Lung microvascular endothelial cell (primary cell): ENCODE measurements around the gene SNTA1. TPM values are rescaled to one million over a fixed set of nuclear protein-coding genes. Genes with fewer than 3 reads are reported as not detected.
"Not testable (repeated sequence)": the region's sequence is repeated elsewhere in the genome, so short reads cannot be mapped to it uniquely, and the experiment has no call there.

ENCODE experiments used
- DNase-seq, 2 donors: peaks; one replicate each; pipeline versions ENCODE4 v3.0.0 to v3.0.0-alpha.2; 2010; ENCODE audit warnings: low read depth in 2 of 2
- total RNA-seq: library from RNA; depleted of rRNA; stranded (reverse); fragments of >200 nt; gene quantifications from 2 replicates; pipeline ENCODE4 v1.2.1, GENCODE V29; 2014

Gene SNTA1
- total RNA-seq, 1 donor from 2014 or later, result 5.4 TPM

- DNase-seq, result no peak
Observed at GRCh38 chr20:33465481-33466302, 22.1 kb upstream of the SNTA1 start.

DNA sequence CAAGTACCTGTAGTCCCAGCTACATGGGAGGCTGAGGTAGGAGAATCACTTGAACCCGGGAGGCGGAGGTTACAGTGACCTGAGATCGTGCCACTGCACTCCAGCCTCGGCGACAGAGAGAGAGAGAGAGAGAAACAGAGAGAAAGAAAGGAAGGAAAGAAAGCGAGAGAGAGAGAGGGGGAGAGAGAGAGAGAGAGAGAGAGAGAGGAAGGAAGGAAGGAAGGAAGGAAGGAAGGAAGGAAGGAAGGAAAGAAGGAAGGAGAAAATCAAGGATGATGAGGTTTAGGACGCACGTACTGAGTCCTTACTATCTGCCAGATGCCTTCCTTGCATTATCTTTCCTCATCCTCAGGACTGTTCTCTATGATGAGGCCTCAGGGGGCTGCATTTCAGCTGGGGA is 21.2 kb upstream of the SNTA1 start:
- not testable (repeated sequence) for DNase-seq

- no peak for DNase-seq
Observed at GRCh38 chr20:33463332-33464101, 20.0 kb upstream of the SNTA1 start.

DNA sequence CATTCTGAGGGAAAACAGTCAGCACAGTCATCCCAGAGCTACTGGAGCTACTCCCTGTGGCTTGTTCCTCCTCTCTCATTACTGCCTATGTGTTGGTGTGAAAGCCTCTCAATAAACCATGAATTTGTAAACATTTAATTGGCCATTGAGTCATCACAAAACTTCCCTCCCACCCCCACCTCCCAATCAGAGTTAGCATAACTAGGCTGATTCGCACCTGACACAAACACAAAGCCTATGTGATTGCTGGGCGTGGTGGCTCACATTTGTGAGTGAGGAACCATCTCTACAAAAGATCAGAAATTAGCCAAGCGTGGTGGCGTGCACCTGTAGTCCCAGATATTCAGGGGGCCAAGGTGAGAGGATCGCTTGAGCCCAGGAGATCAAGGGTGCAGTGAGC is 17.1 kb upstream of the SNTA1 start:
- no peak for DNase-seq

- DNase-seq, result no peak
Observed at GRCh38 chr20:33459599-33459998, 16.0 kb upstream of the SNTA1 start.

- peak; percentile 80 to 88 for DNase-seq
Observed at GRCh38 chr20:33456916-33457642, 13.5 kb upstream of the SNTA1 start.

GRCh38 chr20:33450867-33451266 is 7.3 kb upstream of the SNTA1 start:
- DNase-seq, result peak; percentile 26 to 45

DNA sequence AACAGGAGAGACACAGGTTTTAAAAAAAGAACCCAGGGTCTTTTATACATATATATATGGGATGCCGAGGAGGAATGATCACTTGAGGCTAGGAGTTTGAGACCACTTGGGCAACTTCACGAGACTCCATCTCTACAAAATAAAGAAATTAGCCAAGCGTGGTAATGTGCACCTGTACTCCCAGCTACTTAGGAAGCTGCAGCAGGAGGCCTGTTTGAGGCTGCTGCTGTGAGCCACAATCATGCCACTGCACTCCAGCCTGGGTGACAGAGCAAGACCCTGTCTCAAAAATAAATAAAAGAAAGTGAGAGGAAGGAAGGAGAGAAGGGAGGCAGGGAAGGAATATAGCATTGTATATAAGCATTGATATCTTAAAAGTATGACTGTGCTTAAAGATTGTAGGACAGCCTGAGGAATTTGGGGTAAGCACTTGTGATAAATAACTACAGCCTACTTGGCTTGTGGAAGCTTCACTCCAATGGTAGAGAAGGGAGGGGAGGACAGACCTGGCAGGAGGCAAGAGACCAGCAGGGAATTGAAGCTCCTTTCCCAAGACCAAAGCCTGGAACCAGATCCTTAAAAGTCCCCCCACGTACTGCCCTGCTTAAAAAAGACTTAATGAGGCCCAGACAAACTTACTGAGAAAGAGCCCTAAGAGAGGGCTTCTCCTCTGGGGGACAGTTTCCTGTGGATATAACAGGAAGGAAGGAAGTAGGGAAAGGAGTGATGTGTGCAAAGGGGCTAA is 2.5 kb upstream of the SNTA1 start:
- DNase-seq, result no peak

DNA sequence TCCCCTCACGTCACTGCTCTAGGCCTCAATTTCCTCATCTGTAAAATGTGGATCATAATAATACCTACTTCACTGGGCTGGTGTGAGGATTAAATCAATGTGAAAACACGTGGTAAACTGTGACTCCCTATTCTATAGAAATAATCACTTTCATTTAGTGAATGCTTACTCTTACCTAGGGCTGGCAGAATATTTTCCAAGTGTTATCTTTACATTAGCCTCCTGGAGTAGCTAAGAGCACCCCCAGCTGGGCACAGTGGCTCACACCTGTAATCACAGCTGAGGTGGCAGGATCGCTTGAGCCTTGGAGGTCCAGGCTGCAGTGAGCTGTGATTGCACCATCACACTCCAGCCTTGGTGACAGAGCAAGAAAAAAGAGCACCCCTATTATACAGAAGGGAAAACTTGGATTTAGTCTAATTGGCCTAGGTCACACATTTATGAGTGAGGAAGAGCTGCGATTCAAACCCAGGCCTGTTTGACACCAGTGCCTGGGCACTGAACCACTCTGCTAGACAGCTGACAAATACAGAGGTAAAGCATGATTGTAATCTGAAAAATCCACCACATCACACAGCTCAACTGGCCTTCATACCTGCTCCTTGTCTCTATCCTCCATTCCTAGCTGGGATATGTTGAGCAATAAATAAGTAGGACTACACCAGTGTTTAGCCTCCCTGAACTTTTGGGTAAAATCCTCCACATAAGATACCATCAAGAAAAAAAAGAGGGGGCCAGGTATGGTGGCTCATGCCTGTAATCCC is 1.4 kb upstream of the SNTA1 start:
- DNase-seq, result peak in 1 of 2 donors; percentile 24

DNA sequence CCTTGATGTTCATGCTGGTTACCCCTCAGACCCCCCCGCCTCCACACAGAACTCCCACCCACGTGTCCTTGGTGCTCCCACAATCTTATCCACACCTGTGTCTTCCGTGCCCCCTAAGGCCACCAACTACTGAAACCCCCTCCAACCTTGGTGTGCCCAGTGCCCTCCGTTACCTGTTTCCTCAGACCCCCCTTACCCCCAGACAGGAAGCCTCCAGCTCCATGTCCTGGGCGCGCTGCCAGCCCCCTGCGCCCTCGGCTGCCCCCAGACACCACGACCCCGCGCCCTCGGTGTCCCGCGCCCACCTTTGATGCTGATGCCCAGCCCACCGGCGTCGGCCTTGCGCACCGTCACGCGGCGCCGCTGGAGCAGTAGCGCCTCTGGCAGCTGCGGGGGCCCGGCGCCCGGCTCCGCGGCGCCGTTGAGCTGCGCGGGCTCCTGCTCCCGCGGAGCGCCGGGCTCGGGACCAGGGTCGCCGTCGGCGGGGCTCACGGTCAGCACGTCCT is 504 bp downstream of the SNTA1 start:
- DNase-seq, result peak; percentile 31 to 41

DNA sequence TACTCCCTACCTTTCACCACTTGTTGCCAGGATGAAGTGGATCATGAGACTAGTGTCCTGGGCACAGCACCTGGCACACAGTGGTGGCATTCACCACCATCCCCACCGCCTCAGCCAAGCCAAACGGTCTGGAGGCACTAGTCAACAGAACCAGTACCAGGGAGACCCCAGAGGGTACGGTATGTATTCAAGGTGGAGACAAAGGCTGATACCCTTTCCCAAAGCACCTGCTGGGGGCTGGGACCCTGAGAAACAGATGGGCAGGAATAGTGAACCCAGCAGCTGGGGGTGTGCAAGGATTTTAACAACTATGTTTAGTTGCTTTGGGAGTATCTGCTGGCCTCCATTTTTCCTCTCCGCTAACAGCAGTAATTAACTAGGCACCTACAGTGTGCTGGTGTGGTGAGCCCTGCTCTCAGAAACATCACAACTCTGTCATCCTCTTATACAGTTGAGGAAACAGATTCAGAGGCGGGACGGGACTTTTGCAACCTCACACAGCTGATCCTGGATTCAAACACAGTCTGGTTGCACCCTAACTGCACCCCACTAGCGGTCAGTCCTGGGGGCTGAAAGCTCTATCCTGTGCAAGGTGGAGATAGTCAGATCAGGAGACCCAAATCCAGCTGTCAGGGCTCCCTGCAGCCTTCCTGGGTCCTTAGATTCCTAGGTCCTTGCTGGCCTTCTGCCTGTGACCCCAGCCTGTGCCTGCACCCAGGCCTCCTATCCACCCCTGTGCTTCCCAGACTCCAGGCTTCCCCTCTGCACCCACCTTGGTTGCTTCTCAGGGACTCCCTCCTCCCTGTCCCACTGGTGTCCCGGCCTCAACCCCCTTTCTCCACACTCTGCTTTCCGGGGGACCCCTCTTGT is 1.2 kb downstream of the SNTA1 start:
- no peak for DNase-seq

GRCh38 chr20:33441142-33441955 is 2.2 kb downstream of the SNTA1 start:
- no peak for DNase-seq

- DNase-seq, result not testable (repeated sequence)
Observed at GRCh38 chr20:33440562-33440961, 3.0 kb downstream of the SNTA1 start.

GRCh38 chr20:33438481-33438880 is 5.1 kb downstream of the SNTA1 start:
- no peak for DNase-seq

DNA sequence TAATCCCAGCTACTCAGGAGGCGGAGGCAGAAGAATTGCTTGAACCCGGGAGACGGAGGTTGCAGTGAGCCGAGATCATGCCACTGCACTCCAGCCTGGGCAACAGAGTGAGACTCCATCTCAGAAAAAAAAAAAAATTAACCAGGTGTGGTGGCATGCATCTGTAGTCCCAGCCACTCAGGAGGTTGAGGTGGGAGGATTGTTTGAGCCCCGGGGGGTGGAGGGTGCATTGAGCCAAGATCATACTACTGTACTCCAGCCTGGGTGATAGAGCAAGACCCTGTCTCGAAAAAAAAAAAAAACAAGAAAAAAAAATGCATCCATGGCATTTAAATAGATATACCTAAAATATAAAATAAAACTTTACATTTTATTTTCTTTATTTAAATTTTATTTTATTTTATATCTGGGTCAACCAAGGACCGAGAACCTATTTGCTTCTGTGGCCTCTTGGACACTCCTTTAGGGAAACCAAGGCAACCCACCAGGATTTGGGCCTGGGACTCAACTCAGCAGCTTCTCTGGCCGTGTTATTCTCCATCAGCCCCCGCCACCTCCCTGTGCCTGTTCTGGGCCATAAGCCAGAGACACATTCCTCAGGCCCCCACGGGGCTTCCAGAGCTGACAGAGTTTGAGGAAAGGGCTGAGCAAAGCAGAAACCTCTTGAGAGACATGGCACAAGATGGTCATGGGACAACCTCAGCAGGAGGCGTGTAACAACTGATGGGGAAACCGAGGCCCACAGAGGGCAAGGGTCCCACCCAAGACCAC is 6.2 kb downstream of the SNTA1 start:
- DNase-seq, result peak in 1 of 2 donors; percentile 49

DNA sequence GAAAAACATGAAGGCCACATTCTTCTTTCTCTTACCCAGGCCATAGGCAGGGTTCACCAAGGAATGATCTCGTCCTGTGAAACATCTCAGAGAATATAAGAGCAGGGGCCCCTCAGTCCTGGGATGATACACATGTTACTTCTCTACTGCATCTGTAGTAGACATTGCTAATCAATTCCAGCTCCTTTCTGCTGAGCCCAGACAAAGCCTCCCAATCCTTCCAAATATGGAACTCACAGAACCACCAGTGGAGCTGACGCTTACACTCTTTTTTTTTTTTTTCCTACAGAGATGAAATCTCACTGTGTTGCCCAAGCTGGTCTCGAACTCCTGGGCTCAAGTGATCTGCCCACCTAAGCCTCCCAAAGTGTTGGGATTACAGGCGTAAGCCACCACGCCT is 9.1 kb downstream of the SNTA1 start:
- DNase-seq, result no peak

DNA sequence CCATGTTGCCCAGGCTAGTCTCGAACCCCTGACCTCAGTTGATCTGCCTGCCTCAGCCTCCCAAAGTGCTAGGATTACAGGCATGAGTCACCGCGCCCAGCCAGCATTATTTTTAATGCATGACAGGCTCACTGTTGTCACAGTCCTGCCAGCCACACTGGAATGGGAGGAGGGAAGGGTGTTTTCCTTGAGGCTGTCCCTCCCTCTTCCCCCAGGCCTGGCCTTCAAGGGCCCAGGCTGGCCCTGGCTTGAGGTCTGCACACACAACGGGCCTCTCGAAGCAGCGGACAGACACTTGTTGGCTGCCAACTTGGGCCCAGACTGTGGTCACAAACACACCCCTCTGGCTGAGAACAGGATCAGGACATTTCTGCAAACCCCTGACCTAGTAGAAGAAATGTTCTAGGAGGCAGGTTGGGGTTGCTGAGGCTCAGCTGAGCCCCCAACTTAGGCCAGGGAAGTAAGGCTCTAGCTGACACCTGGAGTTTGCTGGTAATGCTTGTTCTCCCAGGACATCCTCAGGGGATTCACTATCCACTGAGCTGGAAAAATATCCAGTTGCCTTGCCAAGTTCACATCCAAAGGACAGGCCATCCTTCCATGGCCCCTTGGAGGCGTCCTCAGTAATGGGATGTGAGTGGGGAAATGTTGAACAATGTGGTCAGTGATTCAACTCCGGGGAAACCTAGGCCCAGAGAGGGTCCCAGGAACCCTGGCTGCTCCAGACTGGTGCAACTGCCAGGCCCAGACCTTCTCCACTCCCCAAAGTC is 9.9 kb downstream of the SNTA1 start:
- no peak for DNase-seq
